Sigmoid colon (tissue), 7 donors: ENCODE results near the gene CSRP1. TPM values are rescaled to one million over a fixed set of nuclear protein-coding genes. Genes with fewer than 3 reads are reported as not detected.

Experiments
- DNase-seq: peaks from one replicate; pipeline ENCODE4 v3.0.0-alpha.2; 2019
- H3K27ac ChIP-seq, 4 donors: fragments of 200-600 bp; sonication (generic); one replicate each; pipeline ENCODE4 v1.5.1; 2016 to 2019; ENCODE audit warnings: mild to moderate bottlenecking in 1 of 4
- H3K27me3 ChIP-seq, 3 donors: fragments of 200-600 bp; sonication (generic); one replicate each; pipeline ENCODE4 v1.5.1; 2019; ENCODE audit warnings: mild to moderate bottlenecking in 1 of 3
- H3K36me3 ChIP-seq, 4 donors: fragments of 200-600 bp; sonication (generic); one replicate each; pipeline ENCODE4 v1.5.1; 2016 to 2019
- H3K4me1 ChIP-seq, 4 donors: fragments of 200-600 bp; sonication (generic); one replicate each; pipeline ENCODE4 v1.5.1; 2017 to 2019
- H3K4me3 ChIP-seq, 4 donors: fragments of 200-600 bp; sonication (generic); one replicate each; pipeline ENCODE4 v1.5.1; 2017 to 2019; ENCODE audit warnings: mild to moderate bottlenecking in 2 of 4, moderate library complexity in 1 of 4
- H3K9me3 ChIP-seq, 4 donors: fragments of 200-600 bp in 3 of 4; sonication (generic) in 3 of 4; one replicate each; pipeline versions ENCODE4 v1.5.1 to v1.6.1; 2013 to 2019
- CTCF ChIP-seq, 4 experiments: fragments of 450-650 bp in 3 of 4; fragments of 200-600 bp in 1 of 4; IDR thresholded peaks; one replicate each; pipeline ENCODE4 v1.5.1; 2016 to 2019; ENCODE audit warnings: antibody characterized with exemption in 4 of 4, mild to moderate bottlenecking in 3 of 4, moderate library complexity in 2 of 4
- EP300 ChIP-seq, 4 donors: sonication (generic); formaldehyde crosslinking; IDR thresholded peaks; one replicate each; pipeline ENCODE4 v1.6.1; 2017; ENCODE audit warnings: antibody characterized with exemption in 4 of 4
- POLR2A ChIP-seq, 2 donors: fragments of 450-650 bp; IDR thresholded peaks; one replicate each; pipeline ENCODE4 v1.6.1; 2016; ENCODE audit warnings: antibody characterized with exemption in 2 of 2, mild to moderate bottlenecking in 2 of 2, moderate library complexity in 2 of 2
- POLR2AphosphoS5 ChIP-seq, 4 donors: sonication (generic); formaldehyde crosslinking; IDR thresholded peaks; one replicate each; pipeline ENCODE4 v1.6.1; 2017; ENCODE audit warnings: antibody characterized with exemption in 4 of 4
- WGBS, 2 donors: extraction: QIAGEN DNeasy Blood & Tissue Kit; methylation state at CpG; one replicate each; pipeline ENCODE4 v1.1.7; 2013; 5-methylcytosine and 5-hydroxymethylcytosine counted together
- intact Hi-C: fragments of 100-400 bp; cut with DNase I; formaldehyde crosslinking; loops from one replicate; pipeline ENCODE4 v1.15.1; 2023
- polyA plus RNA-seq, 3 donors: library from polyadenylated mRNA; stranded (reverse); fragments of 200-250 nt; gene quantifications; one replicate each; pipeline ENCODE4 v1.2.3, GENCODE V29; 2013
- total RNA-seq, 4 donors: library from RNA; depleted of rRNA; stranded (reverse); fragments of >200 nt; gene quantifications; one replicate each; pipeline ENCODE4 v1.1.0, GENCODE V29; 2016
- donor health status: healthy with polysubstance abuse.
- donor health status: Bipolar disorder and iron deficiency.
- donor health status: healthy.

Gene CSRP1
- total and polyA plus RNA-seq, 7 donors = 189 to 8,467 (median 4,737) TPM

- Histone ChIP-seq H3K27me3 (no peaks in the 10 kb centered on the region), H3K4me3 (peak overlapping the region in 3 of 4 donors; percentile 27 to 36 (median 34)), H3K27ac (peak overlapping the region; percentile 92 to 98 (median 96)), H3K36me3 (peaks cover 31 to 38% (median 36%) of the 10 kb centered on the region in 4 donors), H3K9me3 (no peaks in the 10 kb centered on the region), H3K4me1 (peaks cover 0 to 53% (median 48%) of the 10 kb centered on the region in 4 donors)
- TF ChIP-seq POLR2AphosphoS5 (IDR thresholded peaks at IDR 0.05) (peak; percentile 46 to 90 (median 71)), CTCF (IDR thresholded peaks at IDR 0.05) (peak; percentile 86 to 98 (median 96)), POLR2A (IDR thresholded peaks at IDR 0.05) (no peak), EP300 (IDR thresholded peaks at IDR 0.05) (no peak)
- intact Hi-C loops = loop anchor here (1.0 to 2.0 kb wide), 3 partner anchors 14 to 33 kb away; no protein-coding TSS in a partner anchor
- 3 to 6% methylated on average over 35 of the region's 35 CpGs for WGBS, 2 donors
- peak; percentile 96 for DNase-seq
These were observed 25.0 kb downstream of the CSRP1 start for GRCh38 chr1:201481761-201482493.

GRCh38 chr1:201481004-201481380 is 25.9 kb downstream of the CSRP1 start:
- intact Hi-C loops = loop anchor here (1.0 to 2.0 kb wide), 2 partner anchors 13 to 32 kb away; no protein-coding TSS in a partner anchor
- TF ChIP-seq POLR2AphosphoS5 (IDR thresholded peaks at IDR 0.05) = peak in 1 of 4 donors; percentile 1
- TF ChIP-seq EP300 (IDR thresholded peaks at IDR 0.05) = no peak
- TF ChIP-seq CTCF (IDR thresholded peaks at IDR 0.05) = no peak
- no peak for TF ChIP-seq POLR2A (IDR thresholded peaks at IDR 0.05)
- peak overlapping the region; percentile 92 to 98 (median 96) for H3K27ac ChIP-seq
- H3K36me3 ChIP-seq = peaks cover 22 to 29% (median 27%) of the 10 kb centered on the region in 4 donors
- H3K4me3 ChIP-seq = peak overlapping the region in 3 of 4 donors; percentile 27 to 36 (median 34)
- H3K9me3 ChIP-seq = no peaks in the 10 kb centered on the region
- DNase-seq = no peak
- WGBS, 2 donors = 2 to 7% methylated on average over 17 of the region's 17 CpGs
- H3K27me3 ChIP-seq = no peaks in the 10 kb centered on the region
- H3K4me1 ChIP-seq = peaks cover 0 to 44% (median 39%) of the 10 kb centered on the region in 4 donors

- peak; percentile 92 for DNase-seq
- H3K27me3 ChIP-seq = no peaks in the 10 kb centered on the region
These were observed 26.5 kb downstream of the CSRP1 start for GRCh38 chr1:201480231-201481003.

More at GRCh38 chr1:201480231-201481003, 26.5 kb downstream of the CSRP1 start:
- Histone ChIP-seq H3K36me3 (peaks cover 17 to 23% (median 21%) of the 10 kb centered on the region in 4 donors), H3K4me1 (peaks cover 0 to 38% (median 33%) of the 10 kb centered on the region in 4 donors), H3K4me3 (peak overlapping the region in 3 of 4 donors; percentile 27 to 36 (median 34)), H3K9me3 (no peaks in the 10 kb centered on the region), H3K27ac (peak overlapping the region; percentile 92 to 98 (median 96))
- no peak for TF ChIP-seq EP300 (IDR thresholded peaks at IDR 0.05)
- TF ChIP-seq POLR2AphosphoS5 (IDR thresholded peaks at IDR 0.05) = peak; percentile 38 to 67 (median 58)
- no peak for TF ChIP-seq CTCF (IDR thresholded peaks at IDR 0.05)
- peak in 1 of 2 donors; percentile 39 for TF ChIP-seq POLR2A (IDR thresholded peaks at IDR 0.05)
- WGBS, 2 donors = 3 to 9% methylated on average over 37 of the region's 37 CpGs
- intact Hi-C loops = loop anchor here (1.0 to 2.0 kb wide), 2 partner anchors 12 to 32 kb away; no protein-coding TSS in a partner anchor
